OCI-LY7 (cell line): ENCODE measurements around the gene ZNF530. TPM values are rescaled to one million over a fixed set of nuclear protein-coding genes. Genes with fewer than 3 reads are reported as not detected.

ENCODE experiments used
- Bru-seq: library from RNA; stranded (reverse); fragments of 400-500 nt; gene quantifications from one replicate; lab custom pipeline; 2021; lab: Mats Ljungman, UMichigan
- BruChase-seq, 2 experiments: library from RNA; stranded (reverse); fragments of 400-500 nt; gene quantifications; one replicate each; lab custom pipeline; 2021; lab: Mats Ljungman, UMichigan
- BruUV-seq: library from RNA; stranded (reverse); fragments of 400-500 nt; replicated peaks from 2 replicates; lab custom pipeline; 2021; lab: Mats Ljungman, UMichigan
- CTCF ChIA-PET: fragments of 300-600 bp; sonication (Branson Sonifier 250); formaldehyde crosslinking; loops from one replicate; lab custom pipeline; 2022; ENCODE audit warnings: antibody characterized with exemption; ENCODE audit not compliant: unreplicated experiment; lab: Charles Lee
- POLR2A ChIA-PET: fragments of 300-600 bp; sonication (Branson Sonifier 250); formaldehyde crosslinking; loops from one replicate; lab custom pipeline; 2022; ENCODE audit warnings: antibody characterized with exemption; lab: Charles Lee
- DNase-seq: peaks from one replicate; pipeline ENCODE4 v3.0.0-alpha.2; 2015; ENCODE audit warnings: low spot score
- H2AFZ ChIP-seq: fragments of 200-600 bp; sonication (generic), shearing (Covaris generic); 2 replicates; pipeline ENCODE4 v1.6.1; 2014; ENCODE audit warnings: mild to moderate bottlenecking, antibody characterized with exemption, low read length, moderate library complexity
- H3K27ac ChIP-seq: fragments of 200-600 bp; sonication (generic); 2 replicates; pipeline ENCODE4 v1.5.1; 2014; ENCODE audit warnings: mixed run types, low read depth, mild to moderate bottlenecking, moderate library complexity, low read length, inconsistent platforms; ENCODE audit not compliant: poor library complexity, severe bottlenecking
- H3K36me3 ChIP-seq: fragments of 200-600 bp; sonication (generic); 2 replicates; pipeline ENCODE4 v1.6.1; 2014; ENCODE audit warnings: mild to moderate bottlenecking, antibody characterized with exemption, low read length, moderate library complexity, mixed read lengths; ENCODE audit not compliant: insufficient read depth
- H3K4me1 ChIP-seq: fragments of 200-600 bp; sonication (generic); 2 replicates; pipeline ENCODE4 v1.5.1; 2014; ENCODE audit warnings: mild to moderate bottlenecking, low read length; ENCODE audit not compliant: insufficient read depth, poor library complexity, severe bottlenecking
- H3K4me2 ChIP-seq: fragments of 200-600 bp; sonication (generic); 2 replicates; pipeline ENCODE4 v1.6.1; 2014; ENCODE audit warnings: mild to moderate bottlenecking, low read length
- H3K4me3 ChIP-seq: fragments of 200-600 bp; sonication (generic); 2 replicates; pipeline ENCODE4 v1.5.1; 2014; ENCODE audit warnings: mild to moderate bottlenecking, low read depth, low read length; ENCODE audit not compliant: poor library complexity, severe bottlenecking
- H3K79me2 ChIP-seq: fragments of 200-600 bp; sonication (generic); 2 replicates; pipeline ENCODE4 v1.6.1; 2016; ENCODE audit warnings: low read depth, mild to moderate bottlenecking, low read length, moderate library complexity, mixed read lengths; ENCODE audit not compliant: insufficient read depth
- H3K9me2 ChIP-seq: fragments of 200-600 bp; sonication (generic); 2 replicates; pipeline ENCODE4 v1.6.1; 2016; ENCODE audit warnings: mild to moderate bottlenecking, low read length, mixed read lengths; ENCODE audit not compliant: insufficient read depth
- H3K9me3 ChIP-seq: fragments of 200-600 bp; sonication (generic); 2 replicates; pipeline ENCODE4 v1.6.1; 2014; ENCODE audit warnings: mild to moderate bottlenecking, mixed run types, low read length, mixed read lengths
- H4K20me1 ChIP-seq: fragments of 200-600 bp; sonication (generic); 2 replicates; pipeline ENCODE4 v1.6.1; 2014; ENCODE audit warnings: mild to moderate bottlenecking, antibody characterized with exemption, low read length, moderate library complexity, mixed read lengths; ENCODE audit not compliant: insufficient read depth
- EZH2phosphoT487 ChIP-seq: fragments of 200-600 bp; sonication (generic); IDR thresholded peaks from 2 replicates; pipeline ENCODE4 v1.6.1; 2018; ENCODE audit warnings: low read depth, borderline replicate concordance, mild to moderate bottlenecking, mixed run types, antibody characterized with exemption, low read length, moderate library complexity, mixed read lengths
- intact Hi-C: fragments of 100-400 bp; cut with micrococcal nuclease; formaldehyde crosslinking; loops from one replicate; pipeline ENCODE4 v1.10.0; 2022; ENCODE audit not compliant: unreplicated experiment
- long read RNA-seq: library from polyadenylated mRNA; stranded (forward); transcript quantifications from one replicate; pipeline ENCODE4 v2.0.0, GENCODE V29; 2022
- total RNA-seq, 2 experiments: library from RNA; depleted of rRNA in 1 of 2; stranded (reverse); fragments of >200 nt in 1 of 2; shearing (Covaris generic) in 1 of 2; gene quantifications; 2 replicates each; pipeline ENCODE4 v1.2.3, GENCODE V29; 2014 to 2022
- TF ChIP-seq, protein P1 (sequence below): fragments of 200-600 bp; sonication (generic); conservative IDR thresholded peaks from 2 replicates; pipeline ENCODE4 v1.5.1; 2014; ENCODE audit warnings: mild to moderate bottlenecking, antibody characterized with exemption, low read length, moderate library complexity, mixed read lengths

Gene ZNF530
- total RNA-seq (2014; rRNA removed; shearing (Covaris generic)) (6.2 and 13.4 TPM in 2 replicates), total RNA-seq (2022) (7.7 and 8.0 TPM in 2 replicates), Bru-seq, nascent RNA (percentile 62 among the genes with signal in this experiment), BruChase-seq, experiment 1, labeled RNA remaining after a 6-hour chase (percentile 62 among the genes with signal in this experiment), BruChase-seq, experiment 2, labeled RNA remaining after a 2-hour chase (percentile 65 among the genes with signal in this experiment)
- long read RNA-seq, full-length matches to known transcripts: 4 of 7 reads
- long read RNA-seq, partial matches to known transcripts: 1 of 7 reads
- long read RNA-seq, other reads (novel, unspliced or antisense): 2 of 7 reads

GRCh38 chr19:57599761-57600383, at the start of gene ZNF530:
ZNF530 (plus strand) TSS chr19:57599885; CDS start chr19:57604346, 4,461 bp downstream.
- peaks cover 10% of the 10 kb centered on the region; the same call in 1 of the 2 replicates for H3K9me3 ChIP-seq
- CTCF ChIA-PET: no interaction called here
- peak within 1 kb of the TSS; percentile 81 for H3K4me3 ChIP-seq

GRCh38 chr19:57552432-57552831, 47.3 kb upstream of the ZNF530 start:
- Histone ChIP-seq H3K79me2 (no peaks in the 10 kb centered on the region), H3K4me2 (no peak overlapping the region), H3K4me1 (no peaks in the 10 kb centered on the region), H3K9me3 (peaks cover 13% of the 10 kb centered on the region), H2AFZ (no peak overlapping the region), H3K27ac (no peak overlapping the region), H4K20me1 (no peaks in the 10 kb centered on the region), H3K36me3 (peaks cover 75% of the 10 kb centered on the region), H3K9me2 (no peaks in the 10 kb centered on the region), H3K4me3 (no peak overlapping the region)
- ChIA-PET CTCF (no interaction called here), POLR2A (no interaction called here)
- intact Hi-C loops: no loop called here
- TF ChIP-seq, protein P1, sequence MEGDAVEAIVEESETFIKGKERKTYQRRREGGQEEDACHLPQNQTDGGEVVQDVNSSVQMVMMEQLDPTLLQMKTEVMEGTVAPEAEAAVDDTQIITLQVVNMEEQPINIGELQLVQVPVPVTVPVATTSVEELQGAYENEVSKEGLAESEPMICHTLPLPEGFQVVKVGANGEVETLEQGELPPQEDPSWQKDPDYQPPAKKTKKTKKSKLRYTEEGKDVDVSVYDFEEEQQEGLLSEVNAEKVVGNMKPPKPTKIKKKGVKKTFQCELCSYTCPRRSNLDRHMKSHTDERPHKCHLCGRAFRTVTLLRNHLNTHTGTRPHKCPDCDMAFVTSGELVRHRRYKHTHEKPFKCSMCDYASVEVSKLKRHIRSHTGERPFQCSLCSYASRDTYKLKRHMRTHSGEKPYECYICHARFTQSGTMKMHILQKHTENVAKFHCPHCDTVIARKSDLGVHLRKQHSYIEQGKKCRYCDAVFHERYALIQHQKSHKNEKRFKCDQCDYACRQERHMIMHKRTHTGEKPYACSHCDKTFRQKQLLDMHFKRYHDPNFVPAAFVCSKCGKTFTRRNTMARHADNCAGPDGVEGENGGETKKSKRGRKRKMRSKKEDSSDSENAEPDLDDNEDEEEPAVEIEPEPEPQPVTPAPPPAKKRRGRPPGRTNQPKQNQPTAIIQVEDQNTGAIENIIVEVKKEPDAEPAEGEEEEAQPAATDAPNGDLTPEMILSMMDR: no peak
- no peak for TF ChIP-seq EZH2phosphoT487
- DNase-seq: no peak
- no TSS peak for BruUV-seq

More at GRCh38 chr19:57599761-57600383, at the start of gene ZNF530:
- TF ChIP-seq, protein P1: no peak
- no peak for TF ChIP-seq EZH2phosphoT487
- Histone ChIP-seq H3K4me1 (peaks cover 15% of the 10 kb centered on the region), H3K27ac (no peak within 1 kb of the TSS), H3K36me3 (peaks cover 34% of the 10 kb centered on the region), H3K9me2 (no peaks in the 10 kb centered on the region), H3K4me2 (peak within 1 kb of the TSS; percentile 73), H3K79me2 (no peaks in the 10 kb centered on the region), H4K20me1 (no peaks in the 10 kb centered on the region), H2AFZ (peak within 1 kb of the TSS; percentile 95)
- peak; percentile 94 for DNase-seq
- intact Hi-C loops: no loop called here
- POLR2A ChIA-PET: interaction anchor here (0.8 kb wide), 1 partner anchor 11 kb away, joined by 3 read pairs; no protein-coding TSS in a partner anchor
- BruUV-seq: no TSS peak

DNA sequence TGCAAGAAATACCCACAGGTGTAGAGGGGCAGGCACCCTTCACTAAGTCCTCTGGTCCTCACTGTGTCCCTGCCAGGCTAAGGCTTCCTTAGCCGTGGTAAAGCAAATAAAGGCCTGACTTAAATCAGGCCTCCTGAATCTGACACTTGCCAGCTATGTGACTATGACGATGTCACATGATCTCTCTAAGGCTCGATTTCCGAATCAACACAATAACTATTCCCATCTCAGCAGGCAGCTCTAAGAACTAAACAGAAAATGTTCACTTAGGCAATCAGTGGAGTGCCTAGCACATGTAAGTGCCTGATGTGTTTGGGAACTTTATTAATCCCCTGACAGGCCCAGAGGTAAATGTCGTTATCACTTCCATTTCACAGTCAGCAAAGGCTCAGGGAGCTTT, 42.0 kb upstream of the ZNF530 start:
- no peak overlapping the region for H3K4me3 ChIP-seq
- no peak overlapping the region for H2AFZ ChIP-seq
- H3K79me2 ChIP-seq: no peaks in the 10 kb centered on the region
- TF ChIP-seq, protein P1: no peak
- TF ChIP-seq EZH2phosphoT487: no peak
- no peak overlapping the region for H3K27ac ChIP-seq
- ChIA-PET POLR2A (no interaction called here), CTCF (no interaction called here)
- intact Hi-C loops: no loop called here
- no TSS peak for BruUV-seq
- no peaks in the 10 kb centered on the region for H3K4me1 ChIP-seq
- H3K9me2 ChIP-seq: no peaks in the 10 kb centered on the region
- H3K4me2 ChIP-seq: no peak overlapping the region
- H3K36me3 ChIP-seq: peaks cover 30% of the 10 kb centered on the region
- no peak for DNase-seq
- H4K20me1 ChIP-seq: no peaks in the 10 kb centered on the region
- H3K9me3 ChIP-seq: peaks cover 24% of the 10 kb centered on the region; the same call in 1 of the 2 replicates
